Measurements from ENCODE around the gene LRIG1.

The LRIG1 gene

GRCh38 chr3:66403323-66403990 lies 97.4 kb downstream of the LRIG1 start:
- TF ChIP-seq ARNTL (CRISPR knock-in tag; IDR thresholded peaks at IDR 0.05; ENCODE audit: borderline replicate concordance, low read depth) (no peak), OSR1 (CRISPR knock-in tag; IDR thresholded peaks at IDR 0.05) (no peak), ISL1 (CRISPR knock-in tag; IDR thresholded peaks at IDR 0.05) (no peak), CSDC2 (CRISPR knock-in tag; IDR thresholded peaks at IDR 0.05) (no peak), SNAI2 (CRISPR knock-in tag; IDR thresholded peaks at IDR 0.05) (no peak), RARB (CRISPR knock-in tag; IDR thresholded peaks at IDR 0.05) (no peak), TCF4 (CRISPR knock-in tag; IDR thresholded peaks at IDR 0.05; ENCODE audit: borderline replicate concordance) (no peak), POU6F1 (CRISPR knock-in tag; IDR thresholded peaks at IDR 0.05; ENCODE audit: borderline replicate concordance, low read depth) (no peak), CREB5 (CRISPR knock-in tag; IDR thresholded peaks at IDR 0.05; ENCODE audit: low read depth) (no peak), BACH2 (CRISPR knock-in tag; IDR thresholded peaks at IDR 0.05; ENCODE audit: borderline replicate concordance) (no peak), TOX (CRISPR knock-in tag; IDR thresholded peaks at IDR 0.05; ENCODE audit: borderline replicate concordance) (no peak), PPARA (CRISPR knock-in tag; IDR thresholded peaks at IDR 0.05; ENCODE audit: borderline replicate concordance) (no peak), CSRNP3 (CRISPR knock-in tag; IDR thresholded peaks at IDR 0.05) (no peak), GLIS3 (CRISPR knock-in tag; IDR thresholded peaks at IDR 0.05) (no peak), ZNF70 (CRISPR knock-in tag; IDR thresholded peaks at IDR 0.05) (no peak)
- ATAC-seq: no peak

GRCh38 chr3:66402596-66403290 lies 98.1 kb downstream of the LRIG1 start:
- no peak for TF ChIP-seq ZC3H10 (CRISPR knock-in tag; IDR thresholded peaks at IDR 0.05)
- no peak for TF ChIP-seq ISL1 (CRISPR knock-in tag; IDR thresholded peaks at IDR 0.05)
- no peak for TF ChIP-seq ZNF70 (CRISPR knock-in tag; IDR thresholded peaks at IDR 0.05)
- no peak for TF ChIP-seq TSHZ2 (CRISPR knock-in tag; IDR thresholded peaks at IDR 0.05)
- no peak for TF ChIP-seq ZFP30 (CRISPR knock-in tag; IDR thresholded peaks at IDR 0.05)
- no peak for TF ChIP-seq BACH2 (CRISPR knock-in tag; IDR thresholded peaks at IDR 0.05; ENCODE audit: borderline replicate concordance)
- no peak for TF ChIP-seq TCF4 (CRISPR knock-in tag; IDR thresholded peaks at IDR 0.05; ENCODE audit: borderline replicate concordance)
- TF ChIP-seq RARB (CRISPR knock-in tag; IDR thresholded peaks at IDR 0.05): no peak
- no peak for TF ChIP-seq PATZ1 (CRISPR knock-in tag; IDR thresholded peaks at IDR 0.05; ENCODE audit: borderline replicate concordance)
- no peak for TF ChIP-seq SNAI2 (CRISPR knock-in tag; IDR thresholded peaks at IDR 0.05)
- TF ChIP-seq ZFP3 (CRISPR knock-in tag; IDR thresholded peaks at IDR 0.05): no peak
- TF ChIP-seq CREB5 (CRISPR knock-in tag; IDR thresholded peaks at IDR 0.05; ENCODE audit: low read depth): no peak
- TF ChIP-seq ZNF8 (CRISPR knock-in tag; IDR thresholded peaks at IDR 0.05): no peak
- no peak for TF ChIP-seq ARNTL (CRISPR knock-in tag; IDR thresholded peaks at IDR 0.05; ENCODE audit: borderline replicate concordance, low read depth)
- no peak for ATAC-seq
